K562 (cell line): ENCODE measurements around the gene METRN. TPM values are rescaled to one million over a fixed set of nuclear protein-coding genes. Genes with fewer than 3 reads are reported as not detected.

Experiments
- ARID3B ChIP-seq: fragments of 250-450 bp; sonication (Bioruptor Pico); IDR thresholded peaks from 2 replicates; pipeline ENCODE4 v1.4.0; 2020; ENCODE audit warnings: borderline replicate concordance
- BRD4 ChIP-seq: fragments of 200-600 bp; sonication (generic); IDR thresholded peaks from 2 replicates; pipeline ENCODE4 v1.6.1; 2017; ENCODE audit warnings: inconsistent platforms
- ELK1 ChIP-seq: sonication (generic); formaldehyde crosslinking; IDR thresholded peaks from 2 replicates; pipeline ENCODE4 v1.8.1; 2022; ENCODE audit warnings: missing genetic modification reagents
- LEF1 ChIP-seq: fragments of 450-650 bp; IDR thresholded peaks from 2 replicates; pipeline ENCODE4 v1.6.1; 2016; ENCODE audit warnings: mild to moderate bottlenecking
- RFX5 ChIP-seq: IDR thresholded peaks from 2 replicates; pipeline ENCODE4 v1.6.1; 2011; ENCODE audit warnings: low read depth, mild to moderate bottlenecking, improper control_type of control experiment, low read length
- SP1 ChIP-seq: sonication (generic); formaldehyde crosslinking; IDR thresholded peaks from 2 replicates; pipeline ENCODE4 v1.8.1; 2022; ENCODE audit warnings: mild to moderate bottlenecking, missing genetic modification reagents
- polyA plus RNA-seq, 8 experiments: library from polyadenylated mRNA; depleted of rRNA in 4 of 8; stranded (reverse) in 5 of 8; unstranded in 3 of 8; fragments of >200 nt; fragmentation: Nextera tagmentation in 2 of 8; fragmentation: Illumina TruSeq in 1 of 8; extraction: Ambion mirVana in 2 of 8; extraction: Trizol in 1 of 8; gene quantifications; 2 replicates each; pipeline versions ENCODE4 v1.2.1 to v1.2.3, GENCODE V29; 2011 to 2014; ENCODE audit warnings: inconsistent platforms in 1 of 8, missing spikeins in 1 of 8
- total RNA-seq, 7 experiments: library from RNA; depleted of rRNA in 6 of 7; stranded (reverse); fragments of >200 nt in 6 of 7; fragmentation: Illumina TruSeq in 2 of 7; extraction: Trizol in 2 of 7; gene quantifications; 2 replicates each; pipeline versions ENCODE4 v1.2.1 to v1.2.3, GENCODE V29; 2011 to 2021; ENCODE audit warnings: low replicate concordance in 1 of 7

The METRN gene
- total and polyA plus RNA-seq, 9 of the 15 experiments (the other 6 are each of a cell fraction or from before 2014, with no cell fraction given): 0.20 to 89.8 (median 15.4) TPM

- TF ChIP-seq ELK1 (CRISPR knock-in tag): 0 out of 2 replicates have a peak, but pooled peaks have one; percentile 25
- TF ChIP-seq RFX5: no peak
- no peak for TF ChIP-seq SP1 (CRISPR knock-in tag)
- TF ChIP-seq LEF1: no peak
- no peak for TF ChIP-seq ARID3B (CRISPR knock-in tag)
- no peak for TF ChIP-seq BRD4
Observed at GRCh38 chr16:667113-667779, 47.7 kb upstream of the METRN start (continued).
